IPS-18a (cell line): ENCODE measurements around the gene MACROH2A1.

ENCODE experiments used
- H3K27ac ChIP-seq: one replicate; pipeline ENCODE4 v1.5.1; 2013; ENCODE audit warnings: low read length
- H3K27me3 ChIP-seq: one replicate; pipeline ENCODE4 v1.6.1; 2013; ENCODE audit warnings: mild to moderate bottlenecking, low read length; ENCODE audit not compliant: control insufficient read depth, insufficient read depth
- H3K36me3 ChIP-seq: one replicate; pipeline ENCODE4 v1.6.1; 2013; ENCODE audit warnings: low read depth, low read length; ENCODE audit not compliant: control insufficient read depth
- H3K4me1 ChIP-seq: one replicate; pipeline ENCODE4 v1.6.1; 2013; ENCODE audit warnings: low read depth, low read length; ENCODE audit not compliant: control insufficient read depth
- H3K4me3 ChIP-seq: one replicate; pipeline ENCODE4 v1.5.1; 2013; ENCODE audit warnings: low read length
- H3K9ac ChIP-seq: one replicate; pipeline ENCODE4 v1.6.1; 2013; ENCODE audit warnings: mild to moderate bottlenecking, low read length, moderate library complexity
- H3K9me3 ChIP-seq: one replicate; pipeline ENCODE4 v1.6.1; 2013; ENCODE audit warnings: low read depth, low read length; ENCODE audit not compliant: control insufficient read depth

MACROH2A1 gene

GRCh38 chr5:135296900-135297816 lies 101.9 kb downstream of the MACROH2A1 start:
- no peak overlapping the region for H3K9ac ChIP-seq
- H3K9me3 ChIP-seq, result no peaks in the 10 kb centered on the region
- H3K4me3 ChIP-seq, result no peak overlapping the region
- H3K27ac ChIP-seq, result no peak overlapping the region
- H3K36me3 ChIP-seq, result no peaks in the 10 kb centered on the region
- H3K27me3 ChIP-seq, result no peaks in the 10 kb centered on the region
- no peaks in the 10 kb centered on the region for H3K4me1 ChIP-seq

GRCh38 chr5:135295852-135296251 lies 103.2 kb downstream of the MACROH2A1 start:
- Histone ChIP-seq H3K4me3 (no peak overlapping the region), H3K4me1 (no peaks in the 10 kb centered on the region), H3K36me3 (no peaks in the 10 kb centered on the region), H3K9me3 (no peaks in the 10 kb centered on the region), H3K9ac (no peak overlapping the region), H3K27me3 (no peaks in the 10 kb centered on the region), H3K27ac (no peak overlapping the region)

- Histone ChIP-seq H3K4me3 (no peak overlapping the region), H3K9ac (no peak overlapping the region), H3K9me3 (no peaks in the 10 kb centered on the region), H3K4me1 (no peaks in the 10 kb centered on the region), H3K27me3 (no peaks in the 10 kb centered on the region), H3K36me3 (no peaks in the 10 kb centered on the region), H3K27ac (no peak overlapping the region)
Observed at GRCh38 chr5:135294793-135295192, 104.2 kb downstream of the MACROH2A1 start.

- Histone ChIP-seq H3K4me1 (no peaks in the 10 kb centered on the region), H3K9me3 (peaks cover 4% of the 10 kb centered on the region), H3K4me3 (no peak overlapping the region), H3K27ac (no peak overlapping the region), H3K9ac (no peak overlapping the region), H3K27me3 (no peaks in the 10 kb centered on the region), H3K36me3 (no peaks in the 10 kb centered on the region)
Observed at GRCh38 chr5:135289651-135290050, 109.4 kb downstream of the MACROH2A1 start.

- Histone ChIP-seq H3K27ac (no peak overlapping the region), H3K36me3 (no peaks in the 10 kb centered on the region)
Observed at GRCh38 chr5:135287551-135287950, 111.5 kb downstream of the MACROH2A1 start.

More at GRCh38 chr5:135287551-135287950, 111.5 kb downstream of the MACROH2A1 start:
- Histone ChIP-seq H3K4me3 (no peak overlapping the region), H3K9me3 (peaks cover 4% of the 10 kb centered on the region), H3K4me1 (no peaks in the 10 kb centered on the region), H3K9ac (no peak overlapping the region), H3K27me3 (no peaks in the 10 kb centered on the region)
